T-helper 2 cell treated with Interferon-gamma antibody and Interleukin-4, amounts not matched to agents 5 μg/mL and 100 μg/mL, for 36 hours (primary cell): ENCODE results near the gene UPK3B.
"Not testable (repeated sequence)": the region's sequence is repeated elsewhere in the genome, so short reads cannot be mapped to it uniquely, and the experiment has no call there.

Experiments used
- DNase-seq: peaks from one replicate; pipeline ENCODE4 v3.0.0; 2021; ENCODE audit warnings: low spot score
- H3K27ac Mint-ChIP-seq: one replicate; pipeline ENCODE4 v1.8.0; 2021; ENCODE audit warnings: mild to moderate bottlenecking, mixed read lengths
- H3K27me3 Mint-ChIP-seq: one replicate; pipeline ENCODE4 v1.8.0; 2021; ENCODE audit warnings: low read depth, mixed read lengths
- H3K36me3 Mint-ChIP-seq: one replicate; pipeline ENCODE4 v1.8.0; 2021; ENCODE audit warnings: low read depth, mixed read lengths
- H3K4me1 Mint-ChIP-seq: one replicate; pipeline ENCODE4 v1.8.0; 2021; ENCODE audit warnings: low read depth, mixed read lengths
- H3K4me3 Mint-ChIP-seq: one replicate; pipeline ENCODE4 v1.8.0; 2022; ENCODE audit warnings: mild to moderate bottlenecking, moderate library complexity, mixed read lengths
- H3K9me3 Mint-ChIP-seq: one replicate; pipeline ENCODE4 v1.8.0; 2021; ENCODE audit warnings: mixed read lengths

The UPK3B gene

DNA sequence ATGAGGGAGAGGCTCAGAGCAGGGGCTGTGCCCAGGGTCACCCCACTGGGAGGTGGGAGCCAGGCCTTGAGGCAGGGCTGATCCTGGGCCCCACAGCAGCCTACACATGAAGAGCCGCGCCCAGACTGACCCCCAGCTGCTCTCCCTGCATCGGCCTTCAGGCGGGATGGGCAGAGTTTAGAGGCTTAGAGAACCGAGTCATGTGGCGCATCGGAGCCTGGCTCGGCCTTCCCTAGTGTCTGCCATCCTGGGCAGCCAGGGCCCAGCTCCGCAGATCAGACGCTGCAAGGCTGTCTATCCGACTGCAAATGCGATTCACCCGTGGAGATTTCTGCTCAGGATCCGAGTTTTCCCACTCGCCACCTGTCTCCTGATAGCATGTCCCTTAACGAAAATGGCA lies 7.5 kb upstream of the UPK3B start:
- not testable (repeated sequence) for H3K36me3 Mint-ChIP-seq, H3K9me3 Mint-ChIP-seq, H3K27me3 Mint-ChIP-seq, DNase-seq, H3K4me3 Mint-ChIP-seq, H3K27ac Mint-ChIP-seq, H3K4me1 Mint-ChIP-seq

DNA sequence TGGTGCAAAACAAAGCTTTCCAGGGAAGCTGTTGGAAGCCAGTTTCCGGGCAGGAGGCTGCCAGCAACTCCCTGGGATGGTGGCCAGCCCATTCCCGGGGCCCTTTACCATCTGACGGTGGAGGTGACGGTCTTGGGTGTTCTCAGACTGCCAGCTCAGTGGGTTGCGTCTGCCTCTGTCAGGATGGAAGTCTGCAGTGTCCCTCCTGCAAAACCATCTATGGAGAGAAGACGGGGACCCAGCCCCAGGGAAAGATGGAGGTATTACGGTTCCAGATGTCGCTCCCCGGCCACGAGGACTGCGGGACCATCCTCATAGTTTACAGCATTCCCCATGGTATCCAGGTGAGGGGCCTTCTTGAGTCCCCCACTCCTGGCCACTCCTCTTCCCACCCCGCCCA lies 7.1 kb upstream of the UPK3B start:
- H3K27ac Mint-ChIP-seq, H3K4me3 Mint-ChIP-seq, H3K36me3 Mint-ChIP-seq: not testable (repeated sequence)

DNA sequence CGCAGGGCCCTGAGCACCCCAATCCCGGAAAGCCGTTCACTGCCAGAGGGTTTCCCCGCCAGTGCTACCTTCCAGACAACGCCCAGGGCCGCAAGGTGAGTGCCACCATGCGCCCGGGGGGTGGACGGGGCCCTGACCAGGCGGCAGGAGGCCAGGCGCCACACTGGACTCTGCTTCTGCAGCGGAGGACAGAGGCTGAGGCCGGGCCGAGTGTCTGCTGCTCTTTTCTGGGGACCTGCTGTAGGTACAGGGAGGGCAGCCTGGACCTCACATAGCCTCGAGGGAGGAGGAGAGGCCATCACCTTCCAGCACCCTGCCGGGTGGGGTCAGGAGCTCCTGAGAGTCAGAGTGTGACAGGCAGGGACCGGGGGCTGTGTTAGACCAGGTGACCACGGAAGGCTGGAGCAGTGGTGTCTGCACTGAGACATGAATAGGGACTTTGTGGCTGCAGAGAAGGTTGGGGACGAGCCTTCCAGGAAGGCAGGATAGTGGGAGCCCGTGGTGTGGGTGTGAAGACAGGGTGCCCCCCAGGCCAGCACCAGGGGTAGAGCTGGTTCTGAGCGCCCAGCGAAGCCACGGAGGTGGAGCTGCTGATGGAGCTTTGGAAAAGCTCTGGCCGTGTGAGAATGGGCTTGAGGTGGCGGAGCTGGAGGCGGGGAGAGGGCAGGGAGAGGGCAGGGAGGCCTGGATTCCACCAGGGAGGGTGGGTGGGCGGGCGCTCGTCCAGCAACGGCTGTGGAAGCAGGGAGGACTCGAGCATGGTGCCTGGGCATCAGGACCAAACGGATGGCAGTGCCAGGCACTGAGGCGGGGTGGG lies 5.8 kb upstream of the UPK3B start:
- H3K4me3 Mint-ChIP-seq, H3K27me3 Mint-ChIP-seq, H3K9me3 Mint-ChIP-seq, H3K4me1 Mint-ChIP-seq, DNase-seq, H3K36me3 Mint-ChIP-seq, H3K27ac Mint-ChIP-seq: not testable (repeated sequence)

More for the DNA sequence above, 7.1 kb upstream of the UPK3B start:
- H3K27me3 Mint-ChIP-seq, DNase-seq, H3K9me3 Mint-ChIP-seq, H3K4me1 Mint-ChIP-seq: not testable (repeated sequence)

DNA sequence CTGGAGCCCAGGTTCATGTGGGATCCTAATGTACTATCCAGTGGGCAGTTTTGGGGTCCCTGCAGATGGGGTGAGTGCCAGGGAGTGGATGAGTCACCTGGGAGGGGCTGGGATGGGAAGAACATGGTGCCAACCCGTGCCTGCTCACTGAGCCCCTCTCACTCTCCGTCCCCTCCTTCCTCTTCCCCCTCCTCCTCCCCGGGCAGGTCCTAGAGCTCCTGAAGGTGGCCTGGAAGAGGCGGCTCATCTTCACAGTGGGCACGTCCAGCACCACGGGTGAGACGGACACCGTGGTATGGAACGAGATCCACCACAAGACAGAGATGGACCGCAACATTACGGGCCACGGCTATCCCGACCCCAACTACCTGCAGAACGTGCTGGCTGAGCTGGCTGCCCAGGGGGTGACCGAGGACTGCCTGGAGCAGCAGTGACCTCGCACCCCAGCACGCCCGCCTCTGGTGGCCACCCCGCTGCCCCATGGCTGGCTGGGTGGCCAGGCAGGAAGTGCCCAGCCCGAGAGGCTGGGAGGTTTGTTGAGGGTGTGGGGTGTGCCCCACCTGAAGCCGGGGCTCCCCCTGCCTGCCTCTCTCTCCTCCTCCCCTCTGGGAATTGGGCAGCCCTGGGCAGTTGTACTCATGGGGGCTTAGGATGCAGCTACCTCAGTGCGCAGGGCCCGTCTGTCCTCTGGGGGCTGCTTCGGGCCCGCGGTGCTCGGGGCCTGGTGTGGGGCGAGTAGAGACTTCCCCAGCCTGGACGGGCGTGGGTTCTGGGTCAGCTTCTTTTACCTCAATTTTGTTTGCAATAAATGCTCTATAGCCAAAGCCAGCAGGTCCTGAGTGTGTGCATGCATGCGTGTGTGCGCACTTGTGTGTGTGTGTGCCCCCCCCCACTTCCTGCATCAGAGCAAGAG lies 4.9 kb upstream of the UPK3B start:
- H3K36me3 Mint-ChIP-seq, result no peaks in the 10 kb centered on the region

DNA sequence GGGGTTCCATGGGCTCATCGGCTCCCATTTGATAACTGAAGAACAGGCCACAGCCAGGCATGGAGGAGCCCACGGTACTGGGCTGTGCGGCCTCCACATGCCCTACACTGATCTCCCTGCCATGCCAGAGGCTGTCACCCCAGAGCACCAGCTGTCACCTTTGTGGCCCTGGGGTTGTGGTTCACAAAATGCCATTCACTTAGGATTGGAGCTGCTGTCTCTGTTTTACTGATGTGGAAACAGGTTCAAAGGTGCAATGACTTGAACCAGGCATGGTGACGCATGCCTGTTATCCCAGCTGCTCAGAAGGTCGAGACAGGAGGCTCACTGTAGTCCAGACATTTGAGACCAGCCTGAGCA lies 4.3 kb upstream of the UPK3B start:
- H3K4me1 Mint-ChIP-seq, result peaks cover 4% of the 10 kb centered on the region
- no peaks in the 10 kb centered on the region for H3K36me3 Mint-ChIP-seq
- no peak overlapping the region for H3K27ac Mint-ChIP-seq
- no peak for DNase-seq
- H3K4me3 Mint-ChIP-seq, result no peak overlapping the region
- H3K27me3 Mint-ChIP-seq, result no peaks in the 10 kb centered on the region
- no peaks in the 10 kb centered on the region for H3K9me3 Mint-ChIP-seq

More for the DNA sequence above, 4.9 kb upstream of the UPK3B start:
- Mint-ChIP-seq H3K27me3 (no peaks in the 10 kb centered on the region), H3K4me1 (peaks cover 4% of the 10 kb centered on the region), H3K27ac (no peak overlapping the region), H3K4me3 (no peak overlapping the region), H3K9me3 (no peaks in the 10 kb centered on the region)
- DNase-seq, result no peak

DNA sequence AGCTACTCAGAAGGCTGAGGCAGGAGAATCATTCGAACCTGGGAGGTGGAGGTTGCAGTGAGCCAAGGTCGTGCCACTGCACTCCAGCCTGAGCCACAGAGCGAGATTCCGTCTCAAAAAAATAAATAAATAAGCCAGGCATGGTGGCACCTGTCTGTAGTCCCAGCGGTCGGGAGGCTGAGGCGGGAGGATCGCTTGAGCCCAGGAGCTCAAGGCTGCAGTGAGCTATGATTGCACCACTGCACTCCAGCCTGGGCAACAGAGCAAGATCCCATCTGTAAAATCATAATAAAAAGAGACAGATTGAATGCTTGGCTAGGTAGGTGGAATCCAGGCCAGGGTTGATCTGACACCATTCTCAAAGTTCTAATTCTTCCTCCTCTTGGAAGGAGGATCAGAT lies 3.7 kb upstream of the UPK3B start:
- not testable (repeated sequence) for H3K4me1 Mint-ChIP-seq, H3K27me3 Mint-ChIP-seq, H3K9me3 Mint-ChIP-seq, DNase-seq, H3K36me3 Mint-ChIP-seq, H3K4me3 Mint-ChIP-seq, H3K27ac Mint-ChIP-seq

DNA sequence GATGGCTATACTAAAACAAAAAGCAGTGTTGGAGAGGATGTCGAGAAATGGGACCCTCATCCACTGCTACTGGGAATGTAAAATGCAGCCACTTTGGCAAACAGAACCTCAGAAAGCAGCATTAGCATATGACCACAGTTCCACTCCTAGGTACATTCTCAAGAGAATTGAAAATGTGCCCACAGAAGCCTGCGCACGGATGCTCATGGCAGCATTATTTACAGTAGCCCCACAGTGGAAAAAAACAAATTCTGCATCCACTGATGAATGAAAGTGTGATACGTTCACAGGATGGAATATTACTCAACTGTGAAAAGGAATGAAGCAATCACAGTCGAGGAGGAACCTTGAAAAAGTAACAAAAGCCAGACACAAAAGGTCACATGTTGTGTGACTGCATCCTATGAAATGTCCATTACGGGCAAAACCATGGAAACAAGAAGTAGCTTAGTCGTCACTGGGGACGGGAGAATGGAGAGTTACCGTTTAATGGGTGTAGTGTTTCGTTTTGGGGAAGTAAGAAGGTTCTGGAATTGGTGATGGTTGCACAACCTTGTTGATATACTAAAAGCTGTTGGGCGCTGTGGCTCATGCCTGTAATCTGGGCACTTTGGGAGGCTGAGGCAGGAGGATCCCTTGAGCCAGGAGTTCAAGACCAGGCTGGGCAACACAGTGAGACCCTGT lies 2.5 kb upstream of the UPK3B start:
- Mint-ChIP-seq H3K27ac (no peak overlapping the region), H3K4me3 (no peak overlapping the region)

DNA sequence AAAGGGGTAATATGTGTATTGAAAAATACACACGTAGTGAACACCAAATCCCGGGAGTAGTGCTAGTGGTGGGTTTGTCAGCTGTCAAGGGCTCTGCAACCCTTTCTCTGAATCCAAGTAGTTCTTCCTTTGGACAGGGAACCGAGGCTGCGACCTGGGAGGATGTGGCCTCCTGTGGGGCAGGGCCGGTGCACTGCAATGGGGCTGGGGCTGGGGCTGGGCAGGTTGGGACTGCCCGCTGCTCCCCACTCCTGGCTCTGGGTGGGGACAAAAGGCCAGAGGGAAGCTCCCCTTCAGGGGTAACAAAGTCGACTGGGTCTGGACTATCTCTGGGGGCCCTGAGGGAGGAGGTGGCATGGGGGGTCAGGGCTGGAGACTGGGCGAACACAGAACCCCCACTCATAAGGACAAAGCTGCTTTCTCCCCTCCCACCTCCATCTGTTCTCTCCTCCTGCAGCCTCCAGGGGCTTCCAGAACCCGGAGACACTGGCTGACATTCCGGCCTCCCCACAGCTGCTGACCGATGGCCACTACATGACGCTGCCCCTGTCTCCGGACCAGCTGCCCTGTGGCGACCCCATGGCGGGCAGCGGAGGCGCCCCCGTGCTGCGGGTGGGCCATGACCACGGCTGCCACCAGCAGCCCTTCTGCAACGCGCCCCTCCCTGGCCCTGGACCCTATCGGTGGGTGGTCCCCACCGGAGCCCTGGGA lies 1.0 kb downstream of the UPK3B start:
- H3K4me3 Mint-ChIP-seq, H3K4me1 Mint-ChIP-seq, H3K36me3 Mint-ChIP-seq, H3K27me3 Mint-ChIP-seq, H3K9me3 Mint-ChIP-seq, H3K27ac Mint-ChIP-seq, DNase-seq: not testable (repeated sequence)

More for the DNA sequence above, 2.5 kb upstream of the UPK3B start:
- Mint-ChIP-seq H3K4me1 (peaks cover 4% of the 10 kb centered on the region), H3K36me3 (no peaks in the 10 kb centered on the region), H3K27me3 (no peaks in the 10 kb centered on the region), H3K9me3 (no peaks in the 10 kb centered on the region)
- no peak for DNase-seq

DNA sequence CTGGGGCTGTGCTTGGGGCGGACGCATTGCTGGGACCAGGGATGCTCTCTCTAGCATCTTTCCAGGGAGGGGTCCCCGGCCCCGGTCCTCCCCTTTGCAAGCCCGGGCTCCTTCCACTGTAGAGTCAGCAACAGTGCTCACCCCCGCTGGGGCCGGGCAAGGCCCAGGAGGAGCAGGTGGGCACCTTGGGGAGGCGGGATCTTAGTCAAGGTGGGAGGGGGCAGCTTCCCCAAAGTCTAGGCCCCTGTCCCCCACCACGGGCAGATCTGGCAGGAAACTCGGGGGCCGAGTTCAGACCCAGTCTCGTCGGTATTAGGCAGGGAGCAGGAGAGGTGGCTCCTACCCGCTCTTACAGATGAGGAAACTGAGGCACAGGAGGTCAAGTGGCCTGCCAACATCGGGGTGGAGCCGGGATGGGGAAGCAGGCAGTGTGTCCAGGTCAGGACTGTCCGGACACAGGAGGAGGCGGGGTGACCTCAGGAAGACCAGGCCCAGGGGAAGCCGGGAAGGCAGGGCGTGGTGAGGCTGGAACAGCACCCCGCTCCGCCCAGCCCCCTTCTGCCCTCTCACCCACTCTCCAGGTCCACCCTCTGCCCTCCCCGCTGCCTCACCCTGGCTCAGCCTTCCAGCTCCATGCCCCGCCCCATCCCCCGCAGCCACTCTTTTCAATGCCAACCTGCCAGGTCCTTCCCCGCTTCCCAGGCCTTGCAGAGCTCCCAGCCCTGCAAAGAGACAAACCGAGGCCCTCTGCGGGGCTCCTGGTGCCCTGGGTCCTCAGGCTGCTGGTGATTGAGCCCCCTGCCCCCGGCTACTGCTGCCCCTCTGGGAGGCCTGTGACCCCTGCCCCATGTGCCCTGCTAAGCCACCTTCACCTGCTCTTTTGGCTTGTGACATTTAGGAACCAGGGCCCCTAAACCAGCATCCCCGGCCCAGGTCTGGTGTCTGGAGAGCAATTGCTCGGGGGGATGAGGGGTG lies 1.8 kb downstream of the UPK3B start:
- H3K4me1 Mint-ChIP-seq, H3K36me3 Mint-ChIP-seq, H3K27ac Mint-ChIP-seq, H3K9me3 Mint-ChIP-seq, H3K27me3 Mint-ChIP-seq, DNase-seq, H3K4me3 Mint-ChIP-seq: not testable (repeated sequence)

DNA sequence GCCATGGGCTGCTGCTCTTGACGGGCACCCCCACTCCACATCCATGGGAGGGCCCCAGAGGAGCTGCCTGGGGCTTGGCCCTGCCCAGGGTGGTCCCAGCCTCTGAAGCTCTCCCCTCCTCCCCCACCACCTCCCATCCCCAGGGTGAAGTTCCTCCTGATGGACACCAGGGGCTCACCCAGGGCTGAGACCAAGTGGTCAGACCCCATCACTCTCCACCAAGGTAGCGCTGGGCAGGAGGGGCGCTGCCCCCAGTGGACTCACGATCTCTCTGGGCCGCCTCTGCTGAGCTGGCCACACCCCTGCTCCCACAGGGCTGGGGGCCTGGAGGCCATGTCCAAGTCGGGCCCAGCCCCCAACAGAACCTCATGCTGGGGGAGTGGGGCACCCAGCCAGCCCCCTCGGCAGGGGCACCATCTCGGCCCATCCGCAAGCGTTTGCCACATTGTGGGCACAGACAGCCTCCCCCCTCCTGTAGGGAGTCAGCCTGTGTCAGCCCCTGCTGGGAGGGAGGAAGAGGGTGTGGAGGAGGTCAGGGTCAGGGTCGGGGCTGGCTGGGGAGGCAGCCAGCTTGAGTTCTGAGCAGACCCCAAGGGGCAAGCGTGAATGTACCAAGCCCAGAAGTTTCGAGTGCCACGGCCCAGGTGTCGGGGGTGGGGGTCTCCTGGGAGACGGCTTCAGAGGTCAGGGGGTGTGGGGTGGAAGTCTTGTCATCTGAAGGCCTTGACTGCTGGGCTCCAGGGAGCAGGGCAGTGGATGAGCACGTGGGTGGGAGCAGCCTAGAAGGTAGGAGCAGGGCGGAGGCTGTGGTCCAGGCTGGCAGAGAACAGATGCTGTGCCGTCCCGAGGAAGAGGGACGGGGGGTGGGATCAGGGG lies 2.8 kb downstream of the UPK3B start:
- Mint-ChIP-seq H3K27me3 (no peaks in the 10 kb centered on the region), H3K4me1 (peaks cover 4% of the 10 kb centered on the region), H3K9me3 (no peaks in the 10 kb centered on the region), H3K27ac (no peak overlapping the region), H3K36me3 (no peaks in the 10 kb centered on the region), H3K4me3 (no peak overlapping the region)
- DNase-seq, result no peak

DNA sequence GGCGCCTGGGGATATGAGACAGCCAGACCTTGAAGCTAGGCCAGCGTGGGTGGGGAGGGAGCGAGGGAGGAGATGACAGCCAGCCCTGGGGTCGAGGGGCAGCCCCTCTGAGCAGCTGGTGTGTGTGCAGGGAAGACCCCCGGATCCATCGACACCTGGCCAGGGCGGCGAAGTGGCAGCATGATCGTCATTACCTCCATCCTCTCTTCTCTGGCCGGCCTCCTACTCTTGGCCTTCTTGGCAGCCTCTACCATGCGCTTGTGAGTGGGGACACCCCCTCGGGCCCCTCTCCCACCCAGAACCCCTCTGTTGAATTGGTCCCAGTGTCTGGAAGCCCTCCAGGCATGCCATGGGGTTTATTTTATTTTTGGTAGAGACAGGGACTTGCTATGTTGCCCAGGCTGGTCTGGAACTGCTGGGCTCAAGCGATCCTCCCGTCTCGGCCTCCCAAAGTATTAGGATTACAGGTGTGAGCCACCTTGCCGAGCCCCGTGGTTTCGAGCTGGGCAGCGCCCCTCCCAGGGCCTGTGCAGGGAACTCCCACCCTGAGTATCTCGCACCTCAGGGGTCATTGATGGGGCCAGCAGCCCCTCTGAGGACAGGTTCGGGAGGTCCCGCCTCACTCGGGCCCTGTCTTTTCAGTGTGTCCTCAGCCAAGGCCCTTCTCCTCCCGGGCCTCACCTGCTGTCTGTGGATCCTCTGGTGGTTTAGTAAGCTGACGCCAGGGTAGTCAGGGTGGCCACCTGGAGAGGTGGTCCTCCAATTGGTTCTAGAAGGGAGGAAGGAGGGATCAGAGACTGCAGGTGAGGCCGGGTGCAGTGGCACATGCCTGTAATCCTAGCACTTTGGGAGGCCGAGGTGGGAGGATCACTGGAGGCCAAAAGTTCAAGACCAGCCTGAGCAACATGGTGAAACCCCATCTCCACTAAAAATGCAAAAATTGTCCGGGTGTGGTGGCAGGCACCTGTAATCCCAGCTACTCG lies 3.8 kb downstream of the UPK3B start:
- Mint-ChIP-seq H3K4me3 (no peak overlapping the region), H3K27ac (no peak overlapping the region), H3K9me3 (no peaks in the 10 kb centered on the region), H3K4me1 (peaks cover 4% of the 10 kb centered on the region), H3K36me3 (no peaks in the 10 kb centered on the region), H3K27me3 (no peaks in the 10 kb centered on the region)
- no peak for DNase-seq
